DND-41 (cell line): Measurements from ENCODE around the gene RAPGEF1.

ENCODE experiments used
- ATAC-seq: fragments of 200-7000 bp; cut with Tn5 transposase; 3 replicates; pipeline ENCODE4 v1.9.1; 2021; ENCODE audit warnings: low read depth; ENCODE audit not compliant: insufficient read depth
- DNase-seq: peaks from one replicate; pipeline ENCODE4 v3.0.0-alpha.2; 2020
- H2AFZ ChIP-seq: 2 replicates; pipeline ENCODE4 v1.6.0; 2012; ENCODE audit warnings: low read depth, low read length
- H3K27ac ChIP-seq: 2 replicates; pipeline ENCODE4 v1.5.1; 2012; ENCODE audit warnings: low read length, inconsistent platforms
- H3K27me3 ChIP-seq: fragments of 200-600 bp; sonication (generic); 2 replicates; pipeline ENCODE4 v1.6.0; 2012; ENCODE audit warnings: low read length, mild to moderate bottlenecking, inconsistent platforms; ENCODE audit not compliant: insufficient read depth, poor library complexity
- H3K36me3 ChIP-seq: 2 replicates; pipeline ENCODE4 v1.5.1; 2012; ENCODE audit warnings: low read length, inconsistent platforms; ENCODE audit not compliant: insufficient read depth
- H3K4me1 ChIP-seq: 2 replicates; pipeline ENCODE4 v1.5.1; 2012; ENCODE audit warnings: mild to moderate bottlenecking, low read length; ENCODE audit not compliant: insufficient read depth
- H3K4me2 ChIP-seq: 2 replicates; pipeline ENCODE4 v1.6.0; 2012; ENCODE audit warnings: mild to moderate bottlenecking, moderate library complexity, low read length, inconsistent platforms; ENCODE audit not compliant: insufficient read depth
- H3K4me3 ChIP-seq, 2 experiments: fragments of 200-600 bp in 1 of 2; shearing (Covaris generic) in 1 of 2; 2 replicates each; pipeline ENCODE4 v1.5.1; 2012 to 2016; ENCODE audit warnings: inconsistent platforms in 2 of 2, low read length in 2 of 2, mild to moderate bottlenecking in 2 of 2, low read depth in 1 of 2, moderate library complexity in 1 of 2
- H3K79me2 ChIP-seq: 2 replicates; pipeline ENCODE4 v1.6.0; 2012; ENCODE audit warnings: low read length, inconsistent platforms; ENCODE audit not compliant: insufficient read depth
- H3K9ac ChIP-seq: 2 replicates; pipeline ENCODE4 v1.6.0; 2012; ENCODE audit warnings: low read depth, mild to moderate bottlenecking, inconsistent platforms, low read length, moderate library complexity
- H3K9me3 ChIP-seq: 2 replicates; pipeline ENCODE4 v1.5.1; 2012; ENCODE audit warnings: low read length, moderate library complexity, mild to moderate bottlenecking, inconsistent platforms; ENCODE audit not compliant: insufficient read depth, severe bottlenecking
- H4K20me1 ChIP-seq: 2 replicates; pipeline ENCODE4 v1.6.0; 2012; ENCODE audit warnings: low read length; ENCODE audit not compliant: insufficient read depth
- CTCF ChIP-seq: IDR thresholded peaks from 2 replicates; pipeline ENCODE4 v1.5.1; 2012; ENCODE audit warnings: borderline replicate concordance, low read length, moderate library complexity, mild to moderate bottlenecking; ENCODE audit not compliant: poor library complexity, severe bottlenecking; ENCODE audit errors: extremely low read depth
- EZH2 ChIP-seq: IDR thresholded peaks from 3 replicates; pipeline ENCODE4 v1.6.1; 2012; ENCODE audit warnings: borderline replicate concordance, low read depth, mild to moderate bottlenecking, moderate library complexity, low read length, inconsistent platforms; ENCODE audit not compliant: severe bottlenecking

RAPGEF1 gene

GRCh38 chr9:131678499-131679111 lies 61.3 kb downstream of the RAPGEF1 start:
- ATAC-seq: no peak

GRCh38 chr9:131677444-131678180 lies 62.3 kb downstream of the RAPGEF1 start:
- TF ChIP-seq EZH2 (no peak), CTCF (no peak)
- no peak overlapping the region for H3K9ac ChIP-seq
- H3K36me3 ChIP-seq: no peaks in the 10 kb centered on the region
- H3K27me3 ChIP-seq: no peaks in the 10 kb centered on the region
- no peak overlapping the region for H3K27ac ChIP-seq
- H3K4me2 ChIP-seq: no peak overlapping the region
- no peak overlapping the region for H3K4me3 ChIP-seq
- no peak overlapping the region for H2AFZ ChIP-seq
- peaks cover 38% of the 10 kb centered on the region for H3K79me2 ChIP-seq
- peaks cover 13% of the 10 kb centered on the region for H3K4me1 ChIP-seq
- DNase-seq (no peak), ATAC-seq (no peak)
- H3K9me3 ChIP-seq: no peaks in the 10 kb centered on the region
- H4K20me1 ChIP-seq: peaks cover 64% of the 10 kb centered on the region

More at GRCh38 chr9:131678499-131679111, 61.3 kb downstream of the RAPGEF1 start:
- Histone ChIP-seq H3K9ac (no peak overlapping the region), H3K27me3 (no peaks in the 10 kb centered on the region), H3K4me1 (peaks cover 13% of the 10 kb centered on the region), H3K36me3 (no peaks in the 10 kb centered on the region), H3K27ac (no peak overlapping the region), H2AFZ (no peak overlapping the region), H3K4me2 (no peak overlapping the region), H3K79me2 (peaks cover 36% of the 10 kb centered on the region), H3K9me3 (no peaks in the 10 kb centered on the region), H4K20me1 (peaks cover 56% of the 10 kb centered on the region), H3K4me3 (no peak overlapping the region)
- DNase-seq: no peak
- TF ChIP-seq CTCF: no peak
- no peak for TF ChIP-seq EZH2

- no peaks in the 10 kb centered on the region for H3K36me3 ChIP-seq
- H2AFZ ChIP-seq: no peak overlapping the region
- DNase-seq: no peak
- no peak overlapping the region for H3K4me3 ChIP-seq
- H3K4me1 ChIP-seq: peaks cover 13% of the 10 kb centered on the region
- peaks cover 70% of the 10 kb centered on the region for H4K20me1 ChIP-seq
- no peak overlapping the region for H3K27ac ChIP-seq
- H3K79me2 ChIP-seq: peaks cover 38% of the 10 kb centered on the region
- no peaks in the 10 kb centered on the region for H3K9me3 ChIP-seq
- TF ChIP-seq EZH2: no peak
- no peak for TF ChIP-seq CTCF
- H3K27me3 ChIP-seq: no peaks in the 10 kb centered on the region
- ATAC-seq: no peak
- H3K4me2 ChIP-seq: no peak overlapping the region
- no peak overlapping the region for H3K9ac ChIP-seq
Measured at GRCh38 chr9:131677049-131677443, 62.8 kb downstream of the RAPGEF1 start.
